ENCODE data around the gene INPP4A. TPM values are rescaled to one million over a fixed set of nuclear protein-coding genes. Genes with fewer than 3 reads are reported as not detected.
A peak's percentile ranks its signal among the peaks of the same experiment; 100 is the strongest.

Gene INPP4A
- total RNA-seq, 1 experiment from 2014 or later = 15.2 TPM

DNA sequence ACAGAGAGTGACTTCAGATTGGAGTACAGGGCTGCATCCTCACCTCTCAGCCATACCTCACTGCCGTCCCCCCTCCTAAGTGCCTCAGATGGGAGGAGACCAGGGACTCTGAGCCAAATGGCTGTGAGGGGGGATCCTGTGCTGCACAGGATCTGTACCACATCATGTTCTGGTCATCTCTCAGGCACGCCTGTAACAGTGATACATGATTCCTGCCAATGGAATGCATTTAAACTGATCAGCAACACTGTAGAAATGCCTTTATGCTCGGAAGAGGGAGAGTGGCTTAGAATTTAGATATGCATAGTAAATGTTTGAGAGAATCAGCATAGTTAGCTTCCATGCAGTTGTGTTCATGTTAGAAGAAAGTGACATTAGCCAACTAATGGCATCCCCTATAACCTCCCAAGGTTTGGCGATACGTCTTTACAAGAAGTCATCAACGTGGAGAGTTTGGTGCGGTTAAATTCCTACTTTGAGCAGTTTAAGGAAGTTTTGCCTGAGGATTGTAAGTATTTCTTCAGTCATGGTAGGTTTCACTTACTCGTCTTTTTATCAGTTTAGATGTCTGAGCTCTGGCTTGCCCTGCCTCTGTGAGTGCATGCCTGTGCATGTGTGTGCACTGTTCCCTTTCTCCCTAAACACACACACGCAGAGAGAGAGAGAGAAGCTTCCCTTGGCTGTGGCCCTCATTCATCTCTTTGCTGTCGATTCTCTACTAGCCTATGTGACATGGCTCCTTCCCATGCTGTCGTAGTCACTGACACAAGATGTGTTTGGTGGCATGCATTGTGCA, 123.7 kb downstream of the INPP4A start:
- DNase-seq (ENCODE audit: low spot score) = no peak
- in situ Hi-C loops (cut with HindIII; ENCODE audit: low sequenced_read_pairs) = no loop called here

DNA sequence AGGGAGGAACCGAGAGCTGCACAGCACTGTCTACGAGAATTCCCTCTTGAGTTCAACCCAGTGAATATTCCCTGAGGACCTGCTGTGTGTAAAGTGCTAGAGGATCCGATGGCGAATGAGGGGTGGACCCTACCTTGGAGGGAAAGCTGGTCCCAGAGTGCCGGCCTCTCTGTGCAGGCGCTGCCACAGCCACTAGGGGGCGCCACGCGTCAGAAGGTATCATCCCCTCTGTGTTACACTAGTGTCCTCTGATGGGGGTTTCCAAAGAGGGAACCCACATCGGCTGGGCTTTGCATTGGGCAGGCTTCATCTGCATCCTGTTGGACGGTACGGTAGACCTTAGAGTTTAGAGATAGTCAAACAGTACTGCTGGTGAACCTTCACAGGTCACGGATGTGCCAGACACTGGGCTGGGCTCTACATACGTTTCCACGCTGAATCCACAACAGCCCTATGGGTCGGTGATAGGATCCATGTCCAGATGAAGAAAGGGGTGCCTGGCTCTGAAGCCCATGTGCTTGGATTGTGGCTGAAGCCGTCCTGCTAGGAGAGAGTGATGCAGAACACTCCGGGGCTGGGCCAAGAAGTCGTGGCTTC, 124.6 kb downstream of the INPP4A start:
- DNase-seq (ENCODE audit: low spot score) = no peak
- in situ Hi-C loops (cut with HindIII; ENCODE audit: low sequenced_read_pairs) = no loop called here

DNA sequence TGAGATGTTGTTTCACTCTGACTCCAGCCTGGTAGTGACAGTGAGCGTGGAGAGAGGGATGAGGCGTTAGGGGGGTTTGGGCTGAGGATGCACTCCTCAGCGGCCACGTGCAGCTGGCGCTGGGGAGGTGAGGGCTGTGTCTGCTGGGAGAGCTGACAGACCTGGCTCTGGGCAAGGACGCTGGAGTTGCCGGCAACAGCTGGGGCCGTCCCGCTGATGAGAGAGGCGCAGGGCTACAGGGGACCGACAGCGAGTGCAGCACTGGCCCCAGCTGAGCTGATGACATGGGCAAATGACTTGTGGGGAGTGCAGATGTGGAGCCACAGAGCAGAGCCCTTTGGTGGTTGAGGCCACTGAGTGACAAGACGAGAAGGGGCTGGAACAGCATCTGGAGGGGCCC, 125.3 kb downstream of the INPP4A start:
- in situ Hi-C loops (cut with HindIII; ENCODE audit: low sequenced_read_pairs) = no loop called here
- no peak for DNase-seq (ENCODE audit: low spot score)

DNA sequence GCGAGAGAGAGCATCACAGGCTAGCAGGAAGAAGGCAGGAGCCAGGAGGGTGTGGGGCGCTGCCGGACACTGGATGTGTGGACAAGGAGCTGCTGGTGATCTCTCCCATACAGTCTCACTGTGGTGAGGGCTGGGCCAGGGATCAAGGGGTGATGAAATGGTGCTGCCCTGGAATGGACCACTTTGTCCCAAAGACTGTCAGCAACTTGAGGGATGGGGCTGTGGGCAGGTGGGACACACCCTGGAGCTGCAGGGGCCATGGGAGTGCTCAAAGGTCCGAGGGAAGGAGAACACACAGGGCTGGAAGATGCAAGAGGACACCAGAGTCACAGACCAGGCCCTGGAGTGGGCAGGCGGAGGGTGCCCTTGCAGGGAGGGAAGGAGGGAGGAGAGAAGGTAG, 125.7 kb downstream of the INPP4A start:
- in situ Hi-C loops (cut with HindIII; ENCODE audit: low sequenced_read_pairs) = no loop called here
- DNase-seq (ENCODE audit: low spot score) = no peak

DNA sequence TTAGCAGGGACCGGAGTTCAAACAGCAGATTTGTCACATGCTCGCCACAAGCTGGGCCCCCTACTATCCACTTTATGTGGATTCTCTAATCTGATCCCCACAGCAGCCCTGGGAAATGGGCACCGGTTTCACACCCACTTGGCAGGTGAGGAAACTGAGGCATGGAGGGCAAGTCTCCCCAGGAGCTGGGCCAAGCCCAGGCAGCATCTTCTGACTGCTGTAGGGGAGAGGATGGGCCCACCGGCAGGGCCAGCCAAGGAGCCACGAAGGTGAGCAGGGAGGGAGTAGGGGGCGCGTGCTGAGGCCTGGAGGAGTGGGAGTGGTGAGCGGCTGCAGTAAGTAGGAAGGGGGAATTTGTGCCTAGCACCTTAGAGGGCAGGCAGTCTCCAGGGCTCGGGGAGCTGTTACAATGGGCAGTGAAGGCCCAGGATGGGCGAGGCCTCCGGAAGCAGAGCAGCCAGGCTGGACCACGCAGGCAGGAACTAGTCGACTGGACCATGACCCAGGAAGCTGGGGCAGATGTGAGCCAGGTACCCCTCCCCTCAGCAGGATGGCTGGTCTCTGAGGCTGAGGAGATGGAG, 126.6 kb downstream of the INPP4A start:
- in situ Hi-C loops (cut with HindIII; ENCODE audit: low sequenced_read_pairs) = no loop called here
- no peak for DNase-seq (ENCODE audit: low spot score)

DNA sequence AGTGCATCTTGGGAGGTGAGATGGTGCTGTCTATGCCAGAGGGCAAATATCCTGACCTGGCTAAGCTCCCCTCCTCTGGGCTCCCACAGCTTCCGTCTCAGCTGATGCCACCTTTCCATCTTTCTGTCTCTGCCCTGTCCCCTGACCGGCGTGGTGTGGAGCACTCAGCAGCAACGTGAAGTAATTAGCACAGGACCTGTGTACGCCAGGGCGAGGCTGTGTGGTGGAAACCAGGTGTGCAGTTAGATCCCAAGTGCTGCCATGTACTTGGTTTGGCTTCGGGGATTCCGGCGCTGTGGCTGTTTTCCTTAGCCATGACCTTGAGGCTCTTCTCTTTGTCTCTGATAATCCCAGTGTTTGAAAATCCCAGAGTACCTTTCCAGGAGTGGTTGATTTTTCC, 127.1 kb downstream of the INPP4A start:
- in situ Hi-C loops (cut with HindIII; ENCODE audit: low sequenced_read_pairs) = no loop called here

DNA sequence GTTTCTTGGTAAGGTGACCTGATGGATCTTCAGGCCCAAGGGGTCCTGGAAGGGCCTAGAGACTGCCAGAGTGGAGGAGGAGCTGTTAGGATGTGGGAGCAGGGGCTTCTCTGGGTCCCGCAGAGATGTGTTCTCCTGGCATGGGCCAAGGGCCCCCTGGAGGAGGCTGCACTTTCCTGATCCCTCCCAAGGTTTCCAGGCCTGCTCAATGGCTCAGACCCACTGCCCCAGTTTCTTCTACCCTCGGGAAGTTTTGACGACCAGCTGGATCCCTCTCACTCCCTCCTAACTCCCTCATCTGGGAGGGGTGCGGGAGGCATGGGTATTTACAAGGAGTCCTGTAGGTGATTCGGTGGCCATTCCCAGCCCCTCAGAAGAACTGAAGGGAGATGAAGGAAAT, 127.6 kb downstream of the INPP4A start:
- in situ Hi-C loops (cut with HindIII; ENCODE audit: low sequenced_read_pairs) = no loop called here
- DNase-seq (ENCODE audit: low spot score) = no peak

More for the DNA sequence above, 127.1 kb downstream of the INPP4A start:
- DNase-seq (ENCODE audit: low spot score) = no peak

DNA sequence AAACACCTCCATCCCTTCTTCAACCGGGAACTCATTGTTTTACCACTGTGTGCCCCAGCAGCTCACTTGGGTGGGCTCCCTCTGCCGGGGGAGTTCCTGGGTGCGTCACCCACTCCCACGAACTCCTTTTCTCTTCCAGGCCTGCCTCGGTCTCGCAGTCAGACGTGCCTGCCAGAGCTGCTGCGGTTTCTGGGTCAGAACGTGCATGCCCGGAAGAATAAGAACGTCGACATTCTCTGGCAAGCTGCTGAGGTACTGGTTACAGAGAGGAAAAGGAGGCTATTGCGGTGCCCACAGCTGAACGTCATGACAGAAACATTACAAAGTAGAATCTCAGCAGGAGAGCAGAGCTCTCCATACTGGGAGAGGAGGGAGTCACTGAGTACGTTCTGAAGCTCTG, 128.0 kb downstream of the INPP4A start:
- in situ Hi-C loops (cut with HindIII; ENCODE audit: low sequenced_read_pairs) = no loop called here
- no peak for DNase-seq (ENCODE audit: low spot score)

DNA sequence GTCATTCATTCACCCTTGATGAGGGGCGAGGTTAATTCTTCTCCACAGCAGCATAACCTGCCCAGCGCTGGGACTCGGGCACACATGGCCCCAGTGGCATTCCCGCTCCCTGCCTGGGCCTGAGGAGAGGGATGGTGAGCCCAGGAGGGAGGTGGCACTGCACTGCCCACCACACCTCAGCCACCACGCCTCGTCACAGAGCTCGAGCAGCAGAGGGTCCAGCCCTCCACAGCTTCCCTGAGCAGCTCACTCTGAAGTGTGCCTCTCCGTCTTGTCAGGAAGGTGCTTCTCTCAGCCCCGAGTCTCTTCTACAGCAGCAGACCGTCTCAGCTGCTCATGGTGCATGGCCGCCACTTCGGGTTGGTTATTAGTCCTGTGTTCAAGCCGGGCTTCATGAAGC, 128.8 kb downstream of the INPP4A start:
- in situ Hi-C loops (cut with HindIII; ENCODE audit: low sequenced_read_pairs) = no loop called here
- no peak for DNase-seq (ENCODE audit: low spot score)

DNA sequence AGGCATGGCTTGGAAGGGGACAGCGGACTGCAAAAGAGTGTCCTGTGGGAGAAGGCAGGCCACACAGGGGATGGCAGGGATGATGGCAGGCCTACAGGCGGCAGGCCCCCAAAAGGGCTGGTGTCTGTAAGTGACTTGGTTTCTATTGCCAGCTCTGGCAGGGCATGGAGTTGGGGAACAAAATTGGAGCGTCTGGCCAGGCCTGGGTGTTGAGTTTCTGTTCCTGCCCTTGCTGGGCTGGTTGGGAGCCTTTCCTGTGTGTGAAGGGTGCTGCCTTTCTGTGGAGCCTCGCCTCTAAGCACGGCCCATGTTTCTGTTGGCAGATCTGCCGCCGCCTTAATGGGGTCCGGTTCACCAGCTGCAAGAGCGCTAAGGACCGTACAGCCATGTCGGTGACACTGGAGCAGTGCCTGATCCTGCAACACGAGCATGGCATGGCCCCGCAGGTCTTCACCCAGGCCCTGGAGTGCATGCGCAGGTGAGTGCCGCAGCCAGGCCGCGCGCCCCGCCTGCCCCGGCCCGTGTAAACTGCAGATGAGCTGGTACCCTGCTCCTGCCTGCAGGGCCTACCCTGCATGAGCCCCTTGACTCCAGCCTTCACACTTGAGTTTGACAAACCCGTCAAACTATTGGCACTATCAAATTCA, 132.1 kb downstream of the INPP4A start:
- in situ Hi-C loops (cut with HindIII; ENCODE audit: low sequenced_read_pairs) = no loop called here
- no peak for DNase-seq (ENCODE audit: low spot score)

DNA sequence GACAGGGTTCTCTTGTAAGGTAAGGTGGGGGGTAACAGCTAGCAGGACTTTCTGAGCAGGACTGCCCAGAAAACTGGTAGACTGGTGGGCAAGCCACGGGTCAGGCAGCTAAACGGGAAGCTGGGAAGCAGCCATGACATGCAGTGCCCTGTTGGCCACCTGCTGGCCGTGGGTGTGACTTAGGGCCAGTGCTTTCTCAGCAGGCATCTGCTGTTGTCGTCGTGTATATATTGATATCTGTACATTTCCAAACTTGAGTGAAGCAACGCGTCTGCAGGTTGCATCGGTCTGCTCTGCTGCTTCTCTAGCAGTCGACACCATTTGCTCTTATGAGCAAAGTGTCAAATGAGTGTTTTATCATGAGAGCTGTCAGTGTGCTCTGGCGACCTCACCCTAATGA, 132.7 kb downstream of the INPP4A start:
- DNase-seq (ENCODE audit: low spot score) = no peak
- in situ Hi-C loops (cut with HindIII; ENCODE audit: low sequenced_read_pairs) = no loop called here

DNA sequence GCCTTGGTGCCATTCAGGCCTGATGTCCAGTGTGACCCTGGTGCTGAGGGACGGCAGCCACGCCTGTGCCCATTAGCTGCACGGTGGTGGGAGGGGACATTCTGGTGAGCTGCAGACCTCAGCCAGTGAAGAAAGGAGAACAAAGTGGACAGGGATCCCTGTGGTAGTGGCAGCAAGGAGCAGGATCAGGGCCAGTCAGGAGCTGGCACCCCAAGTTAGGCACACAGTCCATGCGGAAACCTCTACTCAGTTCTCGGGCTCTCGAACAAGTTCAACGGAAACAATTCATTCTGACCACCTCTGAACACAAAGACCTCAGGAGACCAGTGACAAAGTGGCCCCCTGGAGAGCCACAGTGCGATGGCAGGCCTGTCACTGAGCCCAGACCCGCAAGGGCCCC, 133.6 kb downstream of the INPP4A start:
- in situ Hi-C loops (cut with HindIII; ENCODE audit: low sequenced_read_pairs) = no loop called here
- no peak for DNase-seq (ENCODE audit: low spot score)

DNA sequence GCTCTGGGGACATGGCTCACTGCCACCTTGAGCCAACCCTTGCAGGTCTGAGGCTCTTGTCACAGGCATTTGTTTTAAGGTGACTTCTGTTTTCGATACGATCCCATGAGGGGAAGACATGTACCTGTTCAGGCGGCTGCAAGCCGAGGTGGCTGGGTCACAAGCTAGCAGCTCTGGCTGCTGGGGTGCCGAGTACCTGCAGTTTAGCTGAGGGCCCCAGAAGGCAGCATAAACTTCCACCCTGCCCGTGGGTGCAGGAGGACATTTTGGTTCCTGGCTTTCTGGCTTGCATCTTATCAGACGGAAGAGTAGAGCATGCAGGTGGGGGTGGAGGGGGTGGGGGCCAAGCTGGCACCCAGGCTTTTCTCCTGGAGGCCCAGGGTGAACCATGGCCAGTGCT, 135.3 kb downstream of the INPP4A start:
- no peak for DNase-seq (ENCODE audit: low spot score)
- in situ Hi-C loops (cut with HindIII; ENCODE audit: low sequenced_read_pairs) = no loop called here

DNA sequence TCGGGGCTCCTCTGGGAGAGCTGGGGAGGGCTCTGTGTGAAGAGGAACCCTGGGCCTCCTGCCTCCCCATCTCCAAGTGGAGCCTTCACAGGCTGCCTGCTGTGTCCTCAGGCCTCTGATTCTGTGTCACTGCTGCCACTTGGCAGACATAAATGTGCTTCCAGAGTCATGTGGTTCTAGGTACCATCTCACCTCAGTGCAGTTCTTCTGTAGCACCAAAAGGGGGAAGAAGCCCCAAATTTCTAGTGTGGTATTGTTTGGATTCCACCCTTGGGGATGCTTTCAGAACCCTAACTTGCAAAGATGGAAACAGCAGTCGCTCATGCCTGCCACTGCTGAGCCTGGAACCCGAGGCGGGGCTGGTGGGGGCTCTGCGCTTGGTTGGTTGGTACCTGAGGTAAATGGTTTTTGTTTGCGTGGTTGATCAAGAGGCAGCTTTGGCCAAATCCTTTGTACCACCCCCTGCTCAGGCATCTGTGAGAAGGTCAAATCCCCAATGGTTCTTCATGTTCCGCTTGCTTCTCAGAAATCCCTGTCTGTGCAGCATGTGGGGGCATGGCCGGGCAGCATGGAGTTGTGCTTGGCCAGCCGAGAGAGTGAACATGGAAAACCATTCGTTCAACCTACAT, 136.1 kb downstream of the INPP4A start:
- in situ Hi-C loops (cut with HindIII; ENCODE audit: low sequenced_read_pairs) = no loop called here
- peak; percentile 62 for DNase-seq (ENCODE audit: low spot score)

DNA sequence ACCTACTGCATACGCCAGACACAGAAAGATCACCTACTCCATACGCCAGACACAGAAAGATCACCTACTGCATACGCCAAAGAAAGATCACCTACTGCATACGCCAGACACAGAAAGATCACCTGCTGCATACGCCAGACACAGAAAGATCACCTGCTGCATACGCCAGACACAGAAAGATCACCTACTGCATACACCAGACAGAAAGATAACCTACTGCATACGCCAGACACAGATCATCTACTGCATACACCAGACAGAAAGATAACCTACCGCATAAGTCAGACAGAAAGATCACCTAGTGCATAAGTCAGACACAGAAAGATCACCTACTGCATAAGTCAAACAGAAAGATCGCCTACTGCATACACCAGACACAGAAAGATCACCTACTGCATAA, 137.9 kb downstream of the INPP4A start:
- DNase-seq (ENCODE audit: low spot score) = no peak

DNA sequence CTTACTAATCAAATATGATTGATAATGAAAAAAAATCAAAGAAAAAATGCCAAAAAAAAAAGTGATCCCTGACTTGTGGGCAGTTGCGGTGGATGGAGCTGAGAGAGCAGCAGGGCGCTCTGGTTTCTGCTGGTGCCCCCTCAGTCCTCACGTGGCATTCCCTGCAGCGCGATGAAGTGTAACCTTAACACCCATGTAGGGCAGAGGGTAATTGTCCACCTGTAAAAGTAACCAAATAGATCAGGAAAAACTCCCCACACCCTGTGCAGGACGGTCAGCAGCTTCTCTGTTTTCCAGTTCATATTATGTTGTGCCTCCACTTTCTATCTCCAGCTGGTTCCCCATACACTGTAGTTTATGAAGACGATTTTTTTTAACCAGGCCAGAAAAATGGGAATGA, 138.6 kb downstream of the INPP4A start:
- no peak for DNase-seq (ENCODE audit: low spot score)
- in situ Hi-C loops (cut with HindIII; ENCODE audit: low sequenced_read_pairs) = no loop called here

More for the DNA sequence above, 137.9 kb downstream of the INPP4A start:
- in situ Hi-C loops (cut with HindIII; ENCODE audit: low sequenced_read_pairs) = no loop called here

DNA sequence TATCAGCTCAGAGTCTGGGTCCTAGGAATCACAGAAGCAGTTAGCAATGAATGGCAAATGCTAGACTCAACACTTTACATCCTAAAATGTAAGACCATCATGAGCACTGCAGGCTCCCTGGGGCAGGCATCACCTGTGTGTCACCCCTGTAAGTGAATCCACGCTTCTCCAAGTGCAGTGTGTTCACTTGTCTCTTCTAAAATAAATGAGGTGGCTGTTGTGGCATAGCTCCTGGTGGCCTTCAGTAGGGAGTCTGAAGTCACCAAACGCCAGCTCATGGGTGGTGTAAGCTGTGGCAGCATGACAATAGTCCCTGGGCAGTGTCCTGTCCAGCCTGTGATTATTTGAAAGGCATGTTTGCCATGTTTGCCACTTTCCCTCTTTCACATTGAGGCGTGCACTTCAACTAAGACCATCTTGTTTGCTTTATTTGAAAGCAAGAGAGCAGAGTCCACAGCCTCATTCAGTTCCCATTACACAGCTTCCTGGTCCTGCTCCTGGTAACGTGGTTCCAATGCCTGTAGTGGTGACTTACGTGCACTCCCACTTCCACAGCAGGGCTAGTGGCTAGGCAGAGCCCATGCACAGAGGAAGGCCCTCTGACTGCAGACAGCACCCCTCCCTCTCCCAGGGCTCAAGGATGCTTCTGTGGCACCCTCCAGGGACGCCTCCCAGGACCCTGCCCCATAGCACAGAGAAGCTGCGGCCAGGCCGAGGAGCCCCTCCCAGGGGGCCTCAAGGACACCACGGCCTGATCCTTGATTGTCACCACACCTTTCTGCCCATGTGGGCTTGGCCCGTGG, 139.4 kb downstream of the INPP4A start:
- in situ Hi-C loops (cut with HindIII; ENCODE audit: low sequenced_read_pairs) = no loop called here
- DNase-seq (ENCODE audit: low spot score) = no peak

DNA sequence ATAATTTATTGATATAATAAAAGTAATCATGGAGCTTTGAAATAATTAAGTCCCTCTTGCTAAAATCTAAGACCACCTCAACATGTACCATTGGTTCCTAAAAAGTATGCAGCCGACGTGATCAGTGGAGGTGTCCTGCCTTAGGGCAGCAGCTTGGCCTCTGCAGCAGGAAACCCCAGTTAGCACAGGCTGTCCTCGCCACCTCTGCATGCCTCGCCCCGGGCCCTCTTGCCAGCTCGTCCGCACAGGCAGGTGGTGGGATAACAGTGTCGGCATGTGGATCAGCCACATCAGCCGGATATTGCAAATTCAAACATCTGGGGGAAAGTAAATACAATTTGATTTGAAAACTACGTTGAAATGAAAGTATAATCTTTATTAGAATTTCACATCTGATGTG, 140.7 kb downstream of the INPP4A start:
- in situ Hi-C loops (cut with HindIII; ENCODE audit: low sequenced_read_pairs) = no loop called here
- no peak for DNase-seq (ENCODE audit: low spot score)

DNA sequence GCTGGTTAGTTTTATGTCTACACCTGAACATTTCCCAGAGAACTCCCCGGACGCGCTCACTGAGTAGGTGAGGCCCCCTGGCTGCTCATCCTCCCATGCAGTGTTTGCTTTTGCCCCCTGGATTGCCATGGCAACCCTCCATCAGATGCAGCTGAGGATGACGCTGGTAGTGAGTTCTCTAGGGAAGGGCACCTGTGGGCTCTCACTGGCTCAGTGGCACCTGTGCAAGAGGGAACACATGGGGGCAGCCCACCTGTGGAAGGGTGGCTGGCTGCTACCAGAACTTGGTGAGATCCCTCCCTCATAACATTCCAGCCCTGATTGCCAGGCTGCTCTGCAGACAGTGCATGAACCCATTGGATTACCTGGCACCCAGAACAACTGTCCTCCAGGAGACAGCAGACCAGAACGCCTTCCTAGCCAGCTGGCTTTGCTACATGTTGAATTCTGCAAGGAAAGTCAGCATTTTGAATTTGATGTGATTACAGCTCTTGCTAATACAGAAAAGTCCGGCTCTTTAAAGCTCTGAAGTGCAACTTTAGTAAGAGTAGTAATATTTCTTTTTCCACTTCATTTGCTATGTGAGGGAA, 142.0 kb downstream of the INPP4A start:
- in situ Hi-C loops (cut with HindIII; ENCODE audit: low sequenced_read_pairs) = no loop called here
- DNase-seq (ENCODE audit: low spot score) = no peak
